GM12874 (cell line): ENCODE data around the gene GTF2B.

ENCODE experiments used
- TF ChIP-seq, protein P1 (sequence below): IDR thresholded peaks from 2 replicates; pipeline ENCODE4 v1.5.1; 2011; ENCODE audit warnings: low read depth, mild to moderate bottlenecking, control low read depth, low read length, moderate library complexity; ENCODE audit not compliant: insufficient read depth

Gene GTF2B

DNA sequence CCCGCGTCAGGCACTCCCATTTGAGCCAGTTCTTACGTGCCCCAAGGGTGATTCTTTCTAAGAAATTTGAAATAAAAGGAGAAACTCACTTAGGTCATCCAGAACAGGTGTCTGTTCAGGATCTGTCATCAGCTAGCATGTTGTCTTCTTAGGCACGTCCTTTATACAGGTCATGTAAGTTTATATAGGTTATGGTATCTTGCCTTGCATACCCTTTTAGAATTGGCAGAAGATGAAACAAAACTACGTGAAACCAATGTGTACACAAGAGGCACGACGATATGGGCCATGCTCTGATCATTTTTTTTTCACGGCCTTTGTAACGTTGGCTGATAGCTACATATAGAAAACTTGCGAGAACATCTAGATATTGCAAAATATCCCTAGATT, 579 bp upstream of the GTF2B start:
- TF ChIP-seq, protein P1, sequence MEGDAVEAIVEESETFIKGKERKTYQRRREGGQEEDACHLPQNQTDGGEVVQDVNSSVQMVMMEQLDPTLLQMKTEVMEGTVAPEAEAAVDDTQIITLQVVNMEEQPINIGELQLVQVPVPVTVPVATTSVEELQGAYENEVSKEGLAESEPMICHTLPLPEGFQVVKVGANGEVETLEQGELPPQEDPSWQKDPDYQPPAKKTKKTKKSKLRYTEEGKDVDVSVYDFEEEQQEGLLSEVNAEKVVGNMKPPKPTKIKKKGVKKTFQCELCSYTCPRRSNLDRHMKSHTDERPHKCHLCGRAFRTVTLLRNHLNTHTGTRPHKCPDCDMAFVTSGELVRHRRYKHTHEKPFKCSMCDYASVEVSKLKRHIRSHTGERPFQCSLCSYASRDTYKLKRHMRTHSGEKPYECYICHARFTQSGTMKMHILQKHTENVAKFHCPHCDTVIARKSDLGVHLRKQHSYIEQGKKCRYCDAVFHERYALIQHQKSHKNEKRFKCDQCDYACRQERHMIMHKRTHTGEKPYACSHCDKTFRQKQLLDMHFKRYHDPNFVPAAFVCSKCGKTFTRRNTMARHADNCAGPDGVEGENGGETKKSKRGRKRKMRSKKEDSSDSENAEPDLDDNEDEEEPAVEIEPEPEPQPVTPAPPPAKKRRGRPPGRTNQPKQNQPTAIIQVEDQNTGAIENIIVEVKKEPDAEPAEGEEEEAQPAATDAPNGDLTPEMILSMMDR, result no peak

DNA sequence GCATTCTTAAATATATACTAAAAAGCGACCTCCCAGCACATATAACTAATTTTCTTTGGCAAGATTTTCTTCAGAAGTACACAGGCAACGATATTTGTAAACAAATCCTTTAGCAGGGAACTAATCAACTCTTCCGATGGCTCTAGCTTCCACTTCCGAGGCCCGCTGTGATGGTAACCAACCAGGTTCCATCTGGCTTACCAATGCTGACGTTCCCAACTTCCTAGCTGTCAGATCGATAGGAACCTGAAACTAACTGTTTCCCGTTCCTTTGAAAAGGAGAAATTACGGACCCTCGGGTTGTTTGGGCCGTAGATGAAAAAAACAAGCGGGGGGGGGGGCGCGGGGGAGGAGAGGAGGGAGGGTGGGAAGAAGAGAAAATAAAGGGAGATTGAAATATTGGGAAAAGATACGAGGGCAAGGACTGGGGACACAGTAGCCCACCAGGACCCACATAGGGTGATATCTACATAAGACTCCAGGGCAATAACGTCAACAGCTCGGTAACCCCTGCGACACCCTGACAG, 513 bp downstream of the GTF2B start:
- TF ChIP-seq, protein P1, result no peak

DNA sequence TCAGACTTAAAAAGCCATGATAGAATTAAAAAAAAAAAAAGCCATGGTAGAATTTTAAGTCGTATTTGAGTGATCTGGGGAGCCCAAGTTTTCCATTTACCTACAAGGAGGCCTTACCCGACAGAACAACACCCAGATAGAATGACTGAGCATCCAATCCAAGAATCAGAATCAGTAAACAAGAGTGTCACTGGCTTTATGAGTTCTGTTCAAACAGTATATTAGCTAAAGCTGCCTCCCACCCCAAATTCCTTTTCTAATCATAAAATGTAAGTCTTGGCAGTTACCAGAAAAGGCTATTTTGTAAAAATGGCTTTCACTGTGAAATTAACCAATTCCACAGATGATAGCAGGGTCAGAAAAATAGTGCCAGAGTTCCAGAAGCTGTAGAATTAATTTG, 1.2 kb downstream of the GTF2B start:
- TF ChIP-seq, protein P1, result no peak

DNA sequence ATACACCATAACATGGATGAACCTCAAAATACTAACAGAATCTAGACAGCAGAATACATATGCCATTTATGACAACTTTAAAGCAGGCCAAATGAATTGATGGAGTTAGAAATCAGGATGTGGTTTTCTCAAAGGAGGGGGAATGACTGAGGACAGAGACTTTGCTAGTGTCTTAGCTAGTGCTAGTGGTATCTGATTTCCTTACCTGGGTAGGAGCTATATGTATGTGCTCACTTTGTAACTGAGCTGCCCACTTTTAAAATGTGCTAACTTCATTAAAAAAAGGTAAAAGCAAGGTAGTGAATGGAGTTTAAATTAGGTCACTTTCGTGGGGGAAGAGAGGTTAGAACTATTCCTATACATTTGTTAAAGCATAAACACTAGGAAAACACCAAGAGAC, 2.6 kb downstream of the GTF2B start:
- TF ChIP-seq, protein P1, result no peak

DNA sequence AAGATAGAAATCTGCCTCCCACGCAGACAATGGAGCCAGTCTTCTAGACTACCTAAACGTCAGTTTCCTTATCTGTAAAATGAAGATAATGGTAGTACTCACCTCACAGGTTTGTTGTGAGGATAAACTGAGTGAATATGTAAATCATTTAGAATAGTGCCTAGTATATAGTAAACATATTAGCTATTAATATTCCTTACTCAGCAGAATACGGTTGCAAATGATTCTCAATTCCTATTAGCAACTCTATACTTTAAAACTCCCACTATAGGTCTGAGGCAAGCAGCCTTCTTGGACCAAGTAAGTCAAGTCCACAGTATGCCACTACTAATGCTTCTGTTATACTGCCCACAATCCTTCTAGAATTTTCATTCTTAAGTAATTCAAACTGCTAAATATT, 5.4 kb downstream of the GTF2B start:
- TF ChIP-seq, protein P1, result no peak

DNA sequence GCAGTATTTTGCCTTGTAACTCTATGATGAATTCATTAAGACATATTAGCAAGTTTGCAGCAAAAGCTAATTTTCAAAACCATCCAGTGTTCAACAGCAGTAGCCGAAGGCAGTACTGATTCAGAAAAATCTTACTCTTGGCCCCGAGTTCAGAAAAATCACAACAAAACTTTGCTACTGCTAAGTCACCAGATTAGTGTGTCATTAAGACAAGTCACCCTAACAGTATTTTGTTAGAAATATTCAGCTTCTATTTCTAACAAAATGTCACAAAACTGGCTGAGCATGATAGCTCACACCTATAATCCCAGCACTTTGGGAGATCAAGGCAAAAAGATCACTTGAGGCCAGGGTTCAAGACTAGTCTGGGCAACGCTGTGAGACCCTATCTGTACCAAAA, 8.2 kb downstream of the GTF2B start:
- TF ChIP-seq, protein P1, result no peak

DNA sequence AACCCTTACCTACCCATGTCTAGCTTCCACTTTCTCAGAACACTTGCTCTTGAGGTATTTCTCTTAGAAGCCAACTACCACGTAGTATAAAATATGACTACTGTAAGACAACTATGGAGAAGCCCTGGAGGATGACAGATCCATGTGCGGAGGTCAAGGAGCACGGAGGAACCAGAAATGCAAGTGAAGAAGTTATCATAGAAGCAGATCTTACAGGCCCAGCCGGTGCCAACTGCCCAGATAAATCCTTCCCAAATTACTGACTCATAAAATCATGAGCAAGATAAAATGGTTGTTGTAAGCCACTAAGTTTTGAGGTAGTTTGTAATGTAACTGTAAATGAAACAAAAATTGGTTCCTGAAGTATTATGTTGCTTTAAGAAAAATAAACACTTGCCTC, 12.6 kb downstream of the GTF2B start:
- TF ChIP-seq, protein P1, result no peak
